GM18511 (cell line): Measurements from ENCODE around the gene NDUFAB1.
"Not testable (repeated sequence)": the region's sequence is repeated elsewhere in the genome, so short reads cannot be mapped to it uniquely, and the experiment has no call there.

ENCODE experiments used
- ATAC-seq: cut with Tn5 transposase; IDR thresholded peaks from one replicate; pipeline ENCODE4 v1.9.1; 2021; ENCODE audit warnings: mild to moderate bottlenecking, moderate library complexity; ENCODE audit not compliant: unreplicated experiment

NDUFAB1 gene

DNA sequence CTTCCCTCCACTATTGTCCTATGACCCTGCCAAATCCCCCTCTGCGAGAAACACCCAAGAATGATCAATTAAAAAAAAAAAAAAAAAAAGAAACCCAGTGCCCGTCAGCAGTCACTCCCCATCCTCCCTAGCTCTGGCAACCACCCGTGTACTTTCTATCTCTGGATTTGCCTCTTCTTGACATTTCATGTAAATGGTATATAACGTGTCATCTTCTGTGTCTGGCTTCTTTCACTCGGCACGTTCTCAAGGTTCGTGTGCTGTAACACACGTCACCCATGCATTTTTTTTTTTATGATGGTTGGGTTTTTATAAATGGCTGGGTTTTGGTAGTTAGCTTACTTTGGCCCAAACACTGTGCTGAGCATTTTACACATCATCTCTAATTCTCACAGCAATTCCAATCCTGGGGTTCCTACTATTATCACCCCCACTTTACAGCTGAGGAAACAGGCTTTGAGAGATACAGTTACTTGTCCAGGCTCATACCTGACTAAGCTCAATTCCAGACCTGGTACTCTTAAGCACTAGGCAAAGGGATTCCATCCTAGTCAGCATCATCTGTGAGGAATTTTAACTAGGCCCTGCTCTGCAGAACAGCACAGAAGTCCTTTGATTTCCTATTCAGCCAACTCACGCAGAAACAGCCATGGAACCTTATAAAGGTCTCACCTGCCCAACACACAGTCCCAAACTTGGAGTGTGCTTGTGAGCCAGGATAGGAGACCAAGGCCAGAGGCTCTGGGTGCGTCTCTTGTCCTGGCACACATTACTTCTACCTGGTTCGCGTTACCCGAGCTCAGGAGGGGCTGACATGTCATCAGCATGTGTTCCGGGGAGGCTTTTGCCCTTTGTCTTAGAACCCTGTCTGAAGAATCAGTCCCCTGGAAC, 11.7 kb downstream of the NDUFAB1 start:
- ATAC-seq: no peak

DNA sequence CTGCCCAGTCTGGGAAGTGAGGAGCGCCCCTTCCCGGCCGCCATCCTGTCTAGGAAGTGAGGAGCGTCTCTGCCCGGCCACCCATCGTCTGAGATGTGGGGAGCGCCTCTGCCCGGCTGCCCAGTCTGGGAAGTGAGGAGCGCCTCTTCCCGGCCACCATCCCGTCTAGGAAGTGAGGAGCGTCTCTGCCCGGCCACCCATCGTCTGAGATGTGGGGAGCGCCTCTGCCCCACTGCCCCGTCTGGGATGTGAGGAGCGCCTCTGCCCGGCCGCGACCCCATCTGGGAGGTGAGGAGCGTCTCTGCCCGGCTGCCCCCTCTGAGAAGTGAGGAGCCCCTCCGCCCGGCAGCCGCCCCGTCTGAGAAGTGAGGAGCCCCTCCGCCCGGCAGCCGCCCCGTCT, 12.8 kb downstream of the NDUFAB1 start:
- ATAC-seq: not testable (repeated sequence)

DNA sequence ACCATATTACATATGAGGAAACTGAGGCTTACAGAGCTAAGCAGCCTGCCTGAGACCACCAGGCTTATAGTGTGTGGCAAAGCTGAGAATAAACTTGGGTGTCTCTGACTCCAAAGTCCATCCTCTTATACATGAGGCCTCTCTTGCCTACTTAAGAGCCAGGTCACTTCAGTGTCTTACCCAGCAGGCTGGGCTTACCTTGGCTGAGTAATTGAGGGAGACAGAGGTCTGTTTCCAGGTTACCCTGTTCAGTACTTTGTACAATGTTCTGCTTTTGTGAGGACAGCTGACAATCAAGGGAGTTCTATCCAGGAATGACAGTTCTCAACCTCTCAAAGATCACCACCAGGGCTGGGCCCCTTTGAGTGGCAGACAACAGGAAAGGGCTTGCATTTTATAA, 14.4 kb downstream of the NDUFAB1 start:
- ATAC-seq: no peak

DNA sequence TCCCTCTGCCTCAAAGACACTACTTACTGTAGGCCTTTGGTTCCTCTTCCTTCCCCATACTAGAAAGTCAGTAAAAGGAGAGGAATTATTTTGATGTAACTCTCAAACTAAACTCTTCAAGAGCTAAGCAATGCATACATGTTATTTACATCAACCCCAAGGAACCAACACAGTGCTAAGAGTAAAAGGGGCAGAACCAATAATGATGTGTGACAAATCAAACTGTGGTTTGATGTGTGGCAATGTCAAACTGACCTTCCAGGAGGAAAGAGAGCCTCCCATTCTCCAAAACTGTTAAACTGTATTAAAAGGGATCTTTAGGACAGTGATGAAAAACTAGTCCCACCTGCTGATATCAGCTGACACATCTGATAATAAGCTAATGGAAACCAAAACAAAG, 15.7 kb downstream of the NDUFAB1 start:
- no peak for ATAC-seq

DNA sequence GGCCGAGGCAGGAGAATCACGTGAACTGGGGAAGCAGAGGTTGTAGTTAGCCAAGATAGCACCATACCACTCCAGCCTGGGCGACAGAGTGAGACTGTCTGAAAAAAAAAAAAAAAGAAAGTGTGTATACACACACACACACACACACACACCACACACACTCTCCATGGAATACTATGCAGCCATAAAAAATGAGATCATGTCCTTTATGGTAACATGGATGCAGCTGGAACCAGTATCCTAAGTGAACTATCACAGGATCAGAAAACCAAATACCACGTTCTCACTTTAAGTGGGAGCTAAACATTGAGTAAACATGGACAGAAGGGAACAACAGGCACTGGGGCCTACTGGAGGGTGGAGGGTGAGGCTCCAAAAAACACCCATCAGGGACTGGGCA, 16.7 kb downstream of the NDUFAB1 start:
- no peak for ATAC-seq

DNA sequence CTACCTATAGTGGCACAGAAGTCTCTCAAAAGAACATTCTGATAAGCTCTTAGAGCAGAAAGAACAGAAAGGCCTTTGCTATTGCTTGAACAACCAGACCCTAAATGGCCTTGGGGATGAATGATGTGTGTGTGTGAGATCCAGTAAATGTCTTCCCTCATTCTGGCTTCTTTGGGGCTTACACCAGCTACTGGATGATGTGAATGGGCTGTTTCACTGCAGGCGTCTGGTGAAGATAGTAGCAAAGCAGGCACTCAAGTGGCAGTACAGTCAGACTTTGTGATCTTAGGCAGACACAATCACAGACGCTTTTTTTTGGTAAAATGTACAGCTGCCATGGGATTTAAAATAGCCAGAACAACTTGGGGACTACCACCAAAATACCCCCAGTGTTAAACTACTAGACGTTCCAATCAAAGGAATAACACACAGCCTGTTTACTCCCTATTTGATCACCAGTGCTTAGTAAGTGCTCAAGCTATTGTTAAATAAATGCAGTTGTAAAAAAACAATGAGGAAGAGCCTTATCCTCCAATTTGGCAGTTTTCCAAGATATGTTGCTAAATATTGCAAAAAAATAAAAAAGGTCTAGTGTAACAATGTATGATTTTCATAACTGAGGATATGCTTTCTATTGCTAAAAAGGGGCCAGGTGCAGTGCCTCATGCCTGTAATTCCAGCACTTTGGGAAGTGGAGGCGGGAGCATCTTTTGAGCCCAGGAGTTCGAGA, 17.9 kb downstream of the NDUFAB1 start:
- no peak for ATAC-seq

DNA sequence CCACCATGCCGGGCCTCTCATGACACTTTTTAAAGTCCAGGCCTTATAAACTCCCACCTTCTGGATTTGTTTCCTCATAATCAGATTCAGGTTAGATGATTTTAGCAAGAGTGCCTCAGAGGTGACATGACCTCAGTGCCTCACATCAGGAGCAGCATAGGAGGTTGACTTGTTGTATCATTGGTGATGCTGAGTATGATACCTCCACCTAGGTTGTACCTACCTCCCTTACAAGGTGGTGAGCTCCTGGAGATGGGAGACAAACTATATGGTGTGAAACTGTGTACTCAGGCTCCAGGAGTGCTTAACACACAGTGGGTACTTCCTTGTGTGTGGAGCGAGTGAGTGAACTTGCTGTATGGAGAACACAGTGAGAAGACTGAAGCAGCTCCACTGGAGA, 18.6 kb downstream of the NDUFAB1 start:
- ATAC-seq: no peak

DNA sequence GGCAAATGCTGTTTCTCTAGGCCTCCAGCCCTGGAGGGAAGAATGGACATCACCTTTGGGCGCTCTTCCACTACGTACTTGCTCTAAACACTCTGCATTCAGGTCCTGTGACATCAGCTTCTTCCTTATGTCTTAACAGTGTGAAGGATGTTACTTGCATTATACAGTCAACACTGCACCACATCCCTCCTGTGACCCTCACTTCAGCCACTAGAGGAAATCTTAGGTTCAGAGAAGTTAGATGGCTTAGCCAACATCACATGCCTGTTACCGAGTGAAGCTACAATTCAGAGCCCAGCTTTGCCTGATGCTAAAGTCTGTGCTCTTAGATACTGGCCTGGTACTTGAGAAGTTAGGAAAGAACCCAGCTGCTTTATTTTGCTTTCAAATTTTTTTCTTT, 20.3 kb downstream of the NDUFAB1 start:
- no peak for ATAC-seq

DNA sequence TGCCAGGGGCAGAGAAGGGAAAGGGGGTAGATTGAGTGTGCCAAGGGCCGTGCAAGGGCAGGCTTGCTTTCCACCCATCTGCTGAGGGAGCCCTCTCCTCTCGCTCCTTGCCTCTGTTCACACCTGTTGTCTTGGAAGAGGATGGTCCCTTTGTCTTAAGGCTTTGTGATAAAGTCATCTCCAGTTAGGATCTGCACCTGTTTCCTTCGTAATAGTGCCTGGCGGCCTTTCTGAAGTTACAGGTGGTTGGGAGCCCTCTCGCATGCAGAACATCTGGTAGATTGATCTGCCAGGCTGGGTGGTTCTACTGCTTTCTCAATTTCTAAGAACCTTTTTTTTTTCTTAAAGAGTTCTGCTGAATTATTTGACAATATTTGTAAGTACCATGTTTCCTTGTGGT, 22.3 kb downstream of the NDUFAB1 start:
- no peak for ATAC-seq

DNA sequence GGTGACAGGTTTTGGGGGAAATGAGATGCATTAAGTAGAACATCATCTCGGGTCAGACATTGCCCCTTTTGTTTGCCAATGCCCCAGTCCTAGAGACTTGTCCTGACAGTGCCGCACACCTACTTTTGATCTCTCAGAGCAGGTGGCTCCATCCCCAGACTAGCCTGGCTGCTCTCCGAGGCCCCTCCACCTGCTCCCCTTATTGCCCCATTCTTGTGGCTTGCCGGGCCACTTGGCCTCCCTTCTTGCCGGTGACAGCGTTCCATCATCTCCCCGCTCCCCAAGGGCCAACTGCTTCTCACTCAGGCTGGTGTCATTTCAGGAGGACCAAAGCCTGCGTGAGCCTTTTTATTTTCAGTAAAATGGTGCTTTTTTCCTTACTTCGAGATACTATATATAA, 23.7 kb downstream of the NDUFAB1 start:
- ATAC-seq: no peak

DNA sequence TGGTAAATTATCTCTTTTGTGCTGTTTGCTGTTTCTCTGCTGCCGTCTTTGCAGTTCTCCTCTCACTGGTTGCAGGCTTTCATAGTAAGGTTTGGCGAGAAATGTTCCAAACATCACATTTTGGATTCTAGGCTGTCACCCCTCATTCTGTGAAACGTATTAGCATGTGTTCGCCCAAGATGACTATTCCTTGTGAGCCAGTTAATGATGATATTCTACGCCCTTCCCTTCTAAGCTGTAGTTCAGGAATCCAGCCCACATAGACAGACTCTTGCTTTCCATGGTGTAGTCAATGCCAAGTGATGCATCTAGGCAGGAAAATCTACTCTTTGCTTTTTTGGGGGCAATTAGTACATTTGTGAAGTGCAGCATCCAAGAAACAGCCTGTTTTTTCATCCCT, 24.2 kb downstream of the NDUFAB1 start:
- no peak for ATAC-seq

DNA sequence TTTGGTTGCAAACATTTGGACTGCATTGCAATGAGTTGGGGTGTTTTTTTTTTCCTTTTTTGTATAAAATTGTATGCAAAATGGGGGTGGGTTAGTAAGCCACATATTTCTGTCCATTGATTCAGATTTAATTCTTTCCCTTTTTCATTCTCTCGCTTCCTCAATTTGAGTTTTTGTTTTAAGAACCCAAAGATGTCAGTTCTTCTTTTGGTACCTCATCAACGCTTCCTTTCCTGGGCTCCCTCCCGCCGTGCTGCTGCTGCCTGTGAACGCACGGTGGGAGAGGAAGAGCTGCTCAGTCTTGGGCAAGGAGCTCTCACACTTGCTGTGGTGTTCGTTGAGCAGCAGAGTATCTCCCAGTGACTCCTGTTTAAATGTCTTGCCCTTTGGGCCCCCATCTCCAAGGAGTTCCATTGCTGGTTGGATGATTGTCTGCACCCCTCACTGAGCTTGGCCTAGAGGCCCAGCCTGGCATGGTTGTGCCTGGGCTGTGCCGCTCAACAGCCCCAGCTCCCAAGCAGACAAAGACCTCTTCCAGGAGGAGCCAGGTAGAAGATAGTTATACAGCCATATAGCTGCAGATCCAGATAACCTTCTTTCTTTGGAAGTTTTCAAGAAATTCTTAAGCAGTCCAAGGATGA, 25.0 kb downstream of the NDUFAB1 start:
- ATAC-seq: no peak

DNA sequence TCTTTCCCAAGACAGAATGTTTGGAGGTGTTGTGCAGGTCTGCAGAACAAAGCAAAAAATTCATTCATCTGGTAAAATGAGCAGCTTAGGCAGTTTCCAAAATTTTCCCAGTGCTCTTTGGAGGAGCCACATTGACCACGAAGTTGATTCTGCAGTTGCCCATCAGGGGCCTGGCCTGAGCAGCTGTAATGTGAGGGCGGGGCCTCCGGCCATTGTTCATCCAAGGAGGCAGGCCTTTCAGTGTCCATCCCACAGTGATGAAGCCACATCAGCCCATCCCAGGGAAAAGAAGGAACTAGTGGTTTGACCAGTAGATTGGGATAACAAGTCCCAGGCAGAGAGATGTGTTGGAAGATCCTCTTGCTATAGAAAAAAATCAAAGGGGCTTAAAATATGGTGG, 28.5 kb downstream of the NDUFAB1 start:
- no peak for ATAC-seq

DNA sequence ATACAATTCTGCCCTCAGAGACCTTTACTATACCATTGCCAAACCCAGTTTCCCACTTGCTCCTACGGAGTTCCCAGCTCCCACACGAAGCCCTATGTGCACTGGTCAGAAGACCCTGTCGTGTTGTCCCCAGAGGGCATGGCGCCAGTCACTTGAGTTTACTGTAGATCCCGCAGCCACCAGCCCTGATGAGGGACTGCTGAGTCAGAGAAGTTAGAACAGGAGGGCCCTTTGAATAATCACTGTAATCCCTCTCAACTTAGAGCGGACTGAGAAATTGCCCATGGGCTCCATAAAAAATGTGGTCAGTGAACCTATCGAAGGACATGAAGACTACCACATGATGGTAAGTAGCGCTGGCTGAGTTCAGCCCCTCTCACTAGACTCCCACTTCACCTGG, 29.4 kb downstream of the NDUFAB1 start:
- ATAC-seq: no peak

DNA sequence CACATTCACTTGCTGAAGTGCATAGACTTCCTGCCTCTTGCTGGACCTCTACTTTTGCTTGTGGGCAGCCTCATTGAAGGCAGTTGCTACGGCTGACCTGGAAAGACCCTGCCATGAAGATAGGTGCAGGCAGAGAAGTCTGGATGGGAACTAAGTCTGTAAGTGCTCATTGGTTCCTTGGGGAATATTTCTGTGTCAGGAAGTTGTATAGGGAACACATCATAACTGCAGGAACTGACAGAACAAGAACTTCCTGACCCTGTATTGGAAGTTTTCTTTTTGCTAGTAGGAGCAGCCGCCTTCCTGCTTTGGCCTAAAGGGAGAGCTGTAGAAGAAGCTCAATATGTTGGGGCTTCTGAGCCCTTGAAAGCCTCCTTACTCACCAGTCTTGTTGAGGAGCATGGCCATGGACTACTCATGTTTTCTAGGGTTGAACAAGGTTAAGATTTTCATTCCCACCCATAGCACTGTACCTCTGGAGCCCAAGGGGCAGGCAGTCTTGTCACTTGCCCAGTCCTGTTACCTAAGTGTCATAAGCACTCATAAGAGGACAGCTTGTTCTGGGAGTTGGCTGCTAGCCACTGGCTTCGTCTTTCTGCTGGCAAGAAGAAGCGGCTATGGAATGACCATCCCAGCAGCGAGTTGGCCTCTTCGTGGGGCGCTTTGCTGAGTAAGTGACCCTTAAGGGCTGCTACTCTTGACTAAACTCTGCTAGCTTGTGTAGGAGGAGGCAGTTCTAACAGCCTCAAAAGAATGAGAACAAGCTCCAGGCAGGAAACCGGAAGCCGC, 31.3 kb downstream of the NDUFAB1 start:
- ATAC-seq: no peak

DNA sequence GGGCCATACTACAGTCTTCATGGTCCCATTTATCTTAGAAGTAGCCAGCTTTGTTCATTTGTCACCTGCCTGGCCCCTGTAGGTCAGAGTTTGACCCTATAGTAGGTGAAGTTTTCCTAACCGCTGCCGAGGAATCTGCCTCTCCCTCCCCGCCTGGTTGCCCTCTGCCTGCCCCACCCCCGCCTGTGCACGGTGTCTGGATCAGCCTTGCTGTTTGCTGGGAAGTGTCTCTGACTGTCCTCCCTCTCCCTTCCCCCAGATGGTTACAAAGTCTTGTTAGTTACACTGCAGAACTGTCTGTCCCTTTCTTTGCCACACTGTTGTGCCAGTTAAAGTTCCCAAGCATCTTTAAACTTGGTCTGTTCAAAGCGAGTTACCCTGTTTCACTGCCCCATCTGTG, 32.9 kb downstream of the NDUFAB1 start:
- no peak for ATAC-seq

DNA sequence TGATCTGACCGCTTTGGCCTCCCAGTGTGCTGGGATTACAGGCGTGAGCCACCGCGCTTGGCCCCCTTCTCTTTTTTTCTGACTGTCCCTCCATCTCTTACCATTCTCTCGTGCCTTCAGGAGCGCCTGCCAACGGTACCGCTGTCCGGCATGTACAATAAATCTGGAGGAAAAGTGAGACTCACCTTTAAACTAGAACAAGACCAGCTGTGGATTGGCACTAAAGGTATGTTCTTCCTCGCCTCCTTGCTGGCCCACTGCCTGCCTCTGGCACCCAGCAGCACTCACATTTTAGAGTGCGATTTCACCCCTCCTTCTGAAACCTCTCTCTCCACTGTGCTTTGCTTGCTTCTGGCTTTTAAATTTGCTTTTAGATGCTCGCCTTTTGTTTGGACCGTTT, 33.6 kb downstream of the NDUFAB1 start:
- ATAC-seq: no peak

DNA sequence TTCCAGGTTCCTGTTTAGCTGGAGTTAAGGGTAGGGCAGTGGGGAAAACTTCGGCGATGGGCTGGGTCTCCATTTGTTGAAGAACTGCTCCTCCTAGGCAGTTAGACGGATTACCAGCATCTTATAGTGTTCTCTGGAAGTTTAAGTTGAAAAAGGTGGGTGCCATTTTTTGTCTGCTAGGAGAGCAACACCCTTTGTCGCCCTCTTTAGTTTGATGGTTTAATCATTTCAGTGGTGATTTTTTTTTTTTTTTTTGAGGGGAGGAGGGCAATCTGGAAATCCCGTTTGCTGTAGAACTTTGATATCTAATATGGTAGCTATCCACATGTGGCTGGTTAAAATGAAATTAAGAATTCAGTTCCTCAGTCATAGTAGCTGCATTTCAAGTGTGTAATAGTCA, 34.5 kb downstream of the NDUFAB1 start:
- ATAC-seq: no peak

DNA sequence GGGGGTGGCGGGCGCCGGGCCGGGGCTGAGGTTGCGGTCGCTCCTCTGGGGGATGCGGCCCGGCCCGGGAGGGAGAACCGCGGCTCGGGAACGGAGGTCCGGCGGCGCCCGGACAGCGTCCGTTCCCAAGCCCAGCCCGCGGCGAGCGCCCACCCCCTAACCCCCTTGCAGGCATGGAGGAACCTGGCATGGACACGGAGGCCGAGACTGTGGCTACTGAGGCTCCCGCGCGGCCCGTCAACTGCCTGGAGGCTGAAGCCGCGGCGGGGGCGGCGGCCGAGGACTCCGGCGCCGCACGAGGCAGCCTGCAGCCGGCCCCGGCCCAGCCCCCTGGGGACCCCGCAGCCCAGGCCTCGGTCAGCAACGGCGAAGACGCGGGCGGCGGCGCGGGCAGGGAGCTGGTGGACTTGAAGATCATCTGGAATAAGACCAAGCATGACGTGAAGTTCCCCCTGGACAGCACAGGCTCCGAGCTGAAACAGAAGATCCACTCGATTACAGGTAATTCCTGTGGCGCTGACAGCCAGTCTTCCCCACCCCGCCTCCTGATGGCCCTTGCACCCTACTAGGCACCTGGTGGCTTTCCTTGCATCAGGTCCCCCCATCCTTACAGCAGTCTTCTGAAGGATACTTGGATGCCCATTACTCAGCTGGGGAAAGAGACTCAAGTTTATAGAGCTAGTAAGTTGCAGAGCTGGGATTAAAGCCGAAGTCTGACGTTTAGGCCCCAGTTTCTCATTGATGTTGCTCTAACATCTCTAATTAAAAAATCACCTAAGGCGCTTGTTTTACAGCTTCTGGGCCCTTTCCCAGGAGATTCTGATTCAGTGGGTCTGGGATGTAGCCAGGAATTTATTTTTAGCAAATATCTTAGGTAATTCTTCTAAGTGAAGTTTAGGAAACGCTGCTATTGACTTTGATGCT, 38.1 kb downstream of the NDUFAB1 start:
- ATAC-seq: peak; percentile 15
